ENCODE results near the gene PDGFD.

The PDGFD gene

DNA sequence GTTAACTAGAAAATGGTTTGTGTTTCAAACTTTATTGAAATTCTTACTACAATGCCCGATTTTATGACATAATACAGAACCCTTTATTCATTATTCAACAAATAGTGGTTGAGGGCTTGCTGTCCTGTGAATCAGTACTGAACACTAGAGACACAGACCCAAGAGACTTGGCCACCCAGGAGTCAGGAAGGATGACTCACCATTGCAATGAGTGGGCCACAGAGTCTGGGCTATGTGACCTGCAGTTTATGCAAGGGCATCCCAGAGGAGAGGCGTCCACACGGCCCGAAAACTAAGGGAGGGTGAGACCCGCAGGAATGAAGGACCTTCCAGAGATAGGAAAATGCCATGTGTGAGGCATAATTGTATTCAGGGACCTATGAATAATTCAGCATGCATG, 271.3 kb downstream of the PDGFD start:
- Mint-ChIP-seq H3K9me3 (peaks cover 11% of the 10 kb centered on the region), H3K27ac (no peak overlapping the region), H3K4me1 (ENCODE audit: low read depth) (no peaks in the 10 kb centered on the region), H3K4me3 (no peak overlapping the region), H3K36me3 (ENCODE audit: low read depth) (no peaks in the 10 kb centered on the region), H3K27me3 (no peaks in the 10 kb centered on the region)
- DNase-seq, result no peak

DNA sequence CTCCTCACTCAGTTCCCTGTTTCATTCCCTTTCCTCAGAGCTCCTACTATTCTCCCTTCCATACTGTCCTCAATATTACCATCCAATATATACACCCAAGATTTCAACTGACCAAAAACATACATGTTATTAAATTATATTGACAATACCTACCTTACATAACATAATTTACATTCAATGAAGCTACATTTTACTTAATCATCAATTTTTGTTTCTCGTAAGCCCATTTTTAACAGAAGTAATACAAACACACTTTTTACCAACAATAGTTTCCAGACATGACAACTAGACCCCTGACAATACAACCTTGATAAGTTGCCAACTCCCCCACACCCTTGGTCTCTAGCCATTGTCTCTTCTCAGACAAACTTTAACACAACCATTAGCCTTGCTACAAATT, 273.3 kb downstream of the PDGFD start:
- H3K27me3 Mint-ChIP-seq, result no peaks in the 10 kb centered on the region
- H3K27ac Mint-ChIP-seq, result no peak overlapping the region
- no peaks in the 10 kb centered on the region for H3K4me1 Mint-ChIP-seq (ENCODE audit: low read depth)
- peaks cover 11% of the 10 kb centered on the region for H3K9me3 Mint-ChIP-seq
- no peak overlapping the region for H3K4me3 Mint-ChIP-seq
- DNase-seq, result no peak
- H3K36me3 Mint-ChIP-seq (ENCODE audit: low read depth), result no peaks in the 10 kb centered on the region

- no peak for DNase-seq
- H3K27me3 Mint-ChIP-seq, result no peaks in the 10 kb centered on the region
- H3K4me1 Mint-ChIP-seq (ENCODE audit: low read depth), result no peaks in the 10 kb centered on the region
Measured at GRCh38 chr11:103889679-103890078, 274.3 kb downstream of the PDGFD start.

DNA sequence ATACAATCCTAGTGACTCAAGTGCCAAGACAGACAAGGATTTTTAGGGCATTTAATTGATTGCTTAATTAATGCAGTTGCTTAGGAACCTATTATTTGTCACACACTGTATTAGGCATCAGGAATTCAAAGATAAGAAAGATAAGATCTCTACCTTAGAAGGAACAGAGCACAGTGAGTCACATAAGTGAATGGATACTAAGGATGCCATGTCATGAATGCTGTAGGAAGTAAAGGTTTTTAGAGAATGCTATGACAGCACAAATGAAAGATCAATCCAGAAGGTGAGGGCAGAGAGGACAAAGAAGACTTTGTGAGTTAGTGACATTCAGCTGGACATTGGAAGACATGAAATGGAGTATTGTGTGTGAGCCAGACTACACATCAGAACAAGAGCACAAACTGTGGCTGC, 275.4 kb downstream of the PDGFD start:
- Mint-ChIP-seq H3K4me3 (no peak overlapping the region), H3K4me1 (ENCODE audit: low read depth) (no peaks in the 10 kb centered on the region)

More at GRCh38 chr11:103889679-103890078, 274.3 kb downstream of the PDGFD start:
- no peak overlapping the region for H3K4me3 Mint-ChIP-seq
- no peaks in the 10 kb centered on the region for H3K36me3 Mint-ChIP-seq (ENCODE audit: low read depth)
- H3K9me3 Mint-ChIP-seq, result peaks cover 11% of the 10 kb centered on the region
- no peak overlapping the region for H3K27ac Mint-ChIP-seq

DNA sequence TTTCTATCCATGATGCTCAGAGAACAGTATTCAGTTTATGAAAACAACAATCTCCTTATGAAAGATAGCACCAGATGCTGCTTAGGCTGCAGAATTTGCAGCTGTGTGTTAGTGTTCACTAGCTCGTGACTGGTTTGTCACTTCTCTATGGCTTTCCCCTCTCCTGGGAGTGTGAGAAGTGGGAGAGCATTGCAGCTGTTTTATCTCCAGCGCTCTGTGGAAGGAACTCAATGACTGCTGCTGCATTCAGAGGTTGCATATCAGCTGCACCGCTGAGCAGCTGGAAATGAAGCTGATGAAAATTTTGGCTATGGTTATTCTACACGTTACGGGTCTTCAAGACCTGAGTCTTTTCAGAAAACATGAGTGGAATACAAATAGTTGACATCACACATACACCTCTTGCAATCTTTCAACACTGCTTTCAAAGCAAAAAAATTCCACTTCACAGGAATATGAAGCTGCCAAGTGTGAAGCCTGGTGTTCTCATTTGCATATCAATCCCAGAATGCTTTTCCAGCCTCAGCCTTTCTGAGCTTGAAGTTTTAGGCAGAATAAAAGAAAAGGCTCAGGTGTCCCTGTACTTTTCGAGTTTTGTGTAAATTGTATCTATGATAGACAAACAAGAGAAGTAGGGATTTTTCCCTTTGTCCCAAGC, 276.8 kb downstream of the PDGFD start:
- Mint-ChIP-seq H3K4me3 (no peak overlapping the region), H3K4me1 (ENCODE audit: low read depth) (no peaks in the 10 kb centered on the region), H3K27ac (no peak overlapping the region), H3K9me3 (peaks cover 11% of the 10 kb centered on the region), H3K27me3 (no peaks in the 10 kb centered on the region), H3K36me3 (ENCODE audit: low read depth) (no peaks in the 10 kb centered on the region)
- no peak for DNase-seq

More for the DNA sequence above, 275.4 kb downstream of the PDGFD start:
- H3K27ac Mint-ChIP-seq, result no peak overlapping the region
- no peaks in the 10 kb centered on the region for H3K27me3 Mint-ChIP-seq
- no peak for DNase-seq
- no peaks in the 10 kb centered on the region for H3K36me3 Mint-ChIP-seq (ENCODE audit: low read depth)
- peaks cover 11% of the 10 kb centered on the region for H3K9me3 Mint-ChIP-seq

- H3K4me3 Mint-ChIP-seq, result no peak overlapping the region
- H3K27ac Mint-ChIP-seq, result no peak overlapping the region
- H3K36me3 Mint-ChIP-seq (ENCODE audit: low read depth), result no peaks in the 10 kb centered on the region
- no peak for DNase-seq
- no peaks in the 10 kb centered on the region for H3K27me3 Mint-ChIP-seq
- peaks cover 3% of the 10 kb centered on the region for H3K9me3 Mint-ChIP-seq
- no peaks in the 10 kb centered on the region for H3K4me1 Mint-ChIP-seq (ENCODE audit: low read depth)
Measured at GRCh38 chr11:103883856-103884255, 280.1 kb downstream of the PDGFD start.

- DNase-seq, result no peak
Measured at GRCh38 chr11:103883291-103883690, 280.7 kb downstream of the PDGFD start.

GRCh38 chr11:103881584-103881983, 282.4 kb downstream of the PDGFD start:
- Mint-ChIP-seq H3K9me3 (peaks cover 10% of the 10 kb centered on the region), H3K27me3 (no peaks in the 10 kb centered on the region), H3K4me1 (ENCODE audit: low read depth) (no peaks in the 10 kb centered on the region), H3K4me3 (no peak overlapping the region), H3K36me3 (ENCODE audit: low read depth) (no peaks in the 10 kb centered on the region), H3K27ac (no peak overlapping the region)
- DNase-seq, result no peak

More at GRCh38 chr11:103883291-103883690, 280.7 kb downstream of the PDGFD start:
- Mint-ChIP-seq H3K4me1 (ENCODE audit: low read depth) (no peaks in the 10 kb centered on the region), H3K27me3 (no peaks in the 10 kb centered on the region), H3K27ac (no peak overlapping the region), H3K36me3 (ENCODE audit: low read depth) (no peaks in the 10 kb centered on the region), H3K9me3 (peaks cover under 1% of the 10 kb centered on the region), H3K4me3 (no peak overlapping the region)

DNA sequence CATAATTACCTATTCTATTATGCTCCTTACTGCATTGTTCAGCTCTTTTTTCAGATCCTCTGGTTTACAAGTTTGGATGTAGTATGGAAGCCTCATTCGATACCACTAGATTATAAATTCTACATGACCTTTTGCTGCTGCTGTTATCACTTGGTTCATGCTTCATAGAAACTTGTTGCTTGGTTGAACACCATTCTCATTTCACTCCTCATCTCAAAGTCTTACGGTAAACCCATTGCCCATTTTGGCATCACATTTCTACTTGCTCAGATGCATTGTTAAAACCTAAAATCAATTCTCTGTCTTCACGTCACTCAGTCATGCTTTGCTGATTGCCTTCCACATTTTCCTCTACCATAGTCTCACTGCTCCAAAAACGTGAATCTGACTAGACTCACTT, 283.0 kb downstream of the PDGFD start:
- H3K27ac Mint-ChIP-seq, result no peak overlapping the region
- no peak overlapping the region for H3K4me3 Mint-ChIP-seq
- peaks cover 10% of the 10 kb centered on the region for H3K9me3 Mint-ChIP-seq
- DNase-seq, result no peak
- H3K27me3 Mint-ChIP-seq, result no peaks in the 10 kb centered on the region
- H3K4me1 Mint-ChIP-seq (ENCODE audit: low read depth), result no peaks in the 10 kb centered on the region
- H3K36me3 Mint-ChIP-seq (ENCODE audit: low read depth), result no peaks in the 10 kb centered on the region

DNA sequence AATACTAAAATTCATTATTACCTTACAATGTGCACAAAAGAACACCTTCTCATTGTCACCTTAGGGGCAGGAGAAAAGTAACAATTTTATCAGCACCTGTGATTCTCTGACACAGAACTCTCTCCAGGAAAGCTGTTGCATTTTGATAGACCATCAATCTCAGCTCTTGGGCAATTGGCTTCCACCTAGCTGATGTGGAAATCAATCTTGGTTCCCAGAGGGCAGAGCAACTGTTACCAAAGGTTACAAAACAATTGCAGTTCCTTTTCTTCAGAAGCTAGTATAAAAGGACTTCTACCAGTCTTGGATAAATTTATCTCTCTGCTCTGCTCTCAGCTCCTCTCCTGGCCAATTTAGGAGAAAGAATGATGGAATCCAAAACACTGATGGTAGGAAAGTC, 285.3 kb downstream of the PDGFD start:
- no peak for DNase-seq
- Mint-ChIP-seq H3K36me3 (ENCODE audit: low read depth) (no peaks in the 10 kb centered on the region), H3K27ac (no peak overlapping the region), H3K27me3 (no peaks in the 10 kb centered on the region), H3K4me1 (ENCODE audit: low read depth) (no peaks in the 10 kb centered on the region), H3K9me3 (peaks cover 10% of the 10 kb centered on the region), H3K4me3 (no peak overlapping the region)

DNA sequence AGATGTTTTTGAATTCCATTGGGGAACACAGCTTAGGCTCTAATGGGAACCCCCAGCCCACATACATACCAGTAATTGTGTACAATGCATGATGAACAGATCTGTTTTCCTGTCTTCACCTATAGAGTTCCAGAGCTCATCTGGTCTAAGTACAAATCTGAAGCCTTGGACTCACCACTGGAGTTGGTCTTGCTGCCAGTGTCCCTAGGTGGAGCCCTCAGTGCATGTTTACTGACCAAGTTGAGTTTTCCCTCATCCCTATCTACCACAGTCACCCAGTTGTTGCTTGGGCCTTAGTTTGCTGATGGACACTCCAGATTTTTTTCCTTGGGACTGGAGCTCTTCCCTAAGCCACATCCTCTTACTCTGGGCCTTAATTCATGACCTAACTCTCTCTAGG, 286.7 kb downstream of the PDGFD start:
- Mint-ChIP-seq H3K9me3 (peaks cover 10% of the 10 kb centered on the region), H3K4me3 (no peak overlapping the region), H3K4me1 (ENCODE audit: low read depth) (no peaks in the 10 kb centered on the region), H3K27me3 (no peaks in the 10 kb centered on the region), H3K27ac (no peak overlapping the region), H3K36me3 (ENCODE audit: low read depth) (no peaks in the 10 kb centered on the region)
- no peak for DNase-seq

DNA sequence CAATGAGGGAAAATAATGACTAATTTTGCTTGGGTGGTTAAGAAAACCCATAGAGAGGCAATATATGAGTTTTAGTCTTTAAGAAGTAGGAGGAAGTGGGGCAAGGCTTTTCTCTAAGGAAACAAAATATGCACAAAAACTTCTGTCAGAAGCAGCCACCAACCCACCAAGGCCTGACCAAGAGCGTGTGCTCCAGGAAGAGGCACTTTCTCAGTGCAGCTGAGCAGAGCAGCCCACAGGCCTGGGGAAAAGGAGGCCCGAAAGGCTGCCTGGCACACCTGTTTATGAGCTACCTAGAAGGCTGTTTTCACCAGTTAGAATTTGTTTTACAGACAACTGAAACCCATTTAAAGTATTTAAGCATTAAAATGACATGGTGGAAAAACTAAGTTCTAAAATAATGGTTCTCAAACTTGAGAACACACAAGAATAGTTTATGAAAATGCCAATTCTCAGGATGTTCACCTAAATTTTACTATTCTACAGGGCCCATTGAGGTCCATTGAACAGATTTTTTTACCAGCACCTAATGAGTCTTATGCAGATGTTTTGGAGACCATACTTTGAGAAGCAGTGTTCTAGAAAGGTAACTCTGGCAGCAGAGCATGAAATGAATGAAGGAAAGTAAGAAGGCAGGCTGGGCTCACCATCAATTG, 288.0 kb downstream of the PDGFD start:
- Mint-ChIP-seq H3K27ac (no peak overlapping the region), H3K36me3 (ENCODE audit: low read depth) (no peaks in the 10 kb centered on the region), H3K4me3 (no peak overlapping the region), H3K27me3 (no peaks in the 10 kb centered on the region), H3K4me1 (ENCODE audit: low read depth) (no peaks in the 10 kb centered on the region), H3K9me3 (peaks cover 10% of the 10 kb centered on the region)
- no peak for DNase-seq

DNA sequence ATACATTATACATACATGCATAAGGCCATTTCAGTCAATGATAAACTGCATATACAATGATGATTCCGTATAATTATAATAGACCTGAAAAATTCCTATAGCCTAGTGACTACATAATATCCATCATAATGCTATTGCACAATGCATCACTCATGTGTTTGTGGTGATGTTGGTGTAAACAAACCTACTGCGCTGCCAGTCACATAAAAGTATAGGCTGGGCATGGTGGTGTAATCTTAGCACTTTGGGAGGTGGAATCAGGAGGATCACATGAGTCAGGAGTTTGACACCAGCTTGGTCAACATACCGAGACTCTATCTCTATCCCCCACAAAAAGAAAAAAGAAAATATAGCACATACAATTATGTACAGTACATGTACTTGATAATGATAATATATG, 291.2 kb downstream of the PDGFD start:
- DNase-seq, result no peak
- Mint-ChIP-seq H3K9me3 (peaks cover 6% of the 10 kb centered on the region), H3K4me3 (no peak overlapping the region), H3K4me1 (ENCODE audit: low read depth) (no peaks in the 10 kb centered on the region), H3K36me3 (ENCODE audit: low read depth) (no peaks in the 10 kb centered on the region), H3K27me3 (no peaks in the 10 kb centered on the region), H3K27ac (no peak overlapping the region)

- Mint-ChIP-seq H3K27ac (no peak overlapping the region), H3K36me3 (ENCODE audit: low read depth) (no peaks in the 10 kb centered on the region), H3K9me3 (no peaks in the 10 kb centered on the region), H3K4me1 (ENCODE audit: low read depth) (no peaks in the 10 kb centered on the region), H3K4me3 (no peak overlapping the region), H3K27me3 (no peaks in the 10 kb centered on the region)
- no peak for DNase-seq
Measured at GRCh38 chr11:103871923-103872551, 291.9 kb downstream of the PDGFD start.

DNA sequence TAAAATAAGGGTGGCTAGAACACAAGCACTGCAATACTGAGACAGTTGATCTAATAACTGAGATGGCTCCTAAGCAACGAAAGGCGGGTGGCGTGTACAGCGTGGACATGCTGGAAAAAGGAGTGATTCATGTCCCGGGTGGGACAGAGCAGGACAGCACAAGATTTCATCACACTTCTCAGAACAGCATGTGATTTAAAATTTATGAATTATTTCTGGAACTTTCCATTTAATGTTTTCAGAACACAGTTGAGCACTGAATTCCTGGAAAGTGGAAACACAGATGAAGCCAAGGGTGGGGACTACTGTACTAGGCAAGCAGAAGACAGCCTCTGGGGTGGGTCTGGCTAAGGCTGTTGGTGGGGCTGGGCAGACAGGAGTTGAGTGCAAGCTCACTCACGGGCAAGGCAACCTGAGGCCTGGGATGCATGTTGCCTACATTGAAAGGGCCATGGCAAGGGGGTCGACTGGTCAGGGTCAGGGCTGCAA, 293.1 kb downstream of the PDGFD start:
- no peaks in the 10 kb centered on the region for H3K36me3 Mint-ChIP-seq (ENCODE audit: low read depth)
- no peaks in the 10 kb centered on the region for H3K27me3 Mint-ChIP-seq
- DNase-seq, result no peak
- no peaks in the 10 kb centered on the region for H3K9me3 Mint-ChIP-seq
- no peak overlapping the region for H3K4me3 Mint-ChIP-seq
- no peak overlapping the region for H3K27ac Mint-ChIP-seq
- H3K4me1 Mint-ChIP-seq (ENCODE audit: low read depth), result no peaks in the 10 kb centered on the region

Measured in activated T-cell treated with anti-CD3 and anti-CD28 coated beads, Interleukin-2, amount 50 U/mL, for 24 hours (primary cell).